Measurements from ENCODE around the gene FGF9.

The FGF9 gene

DNA sequence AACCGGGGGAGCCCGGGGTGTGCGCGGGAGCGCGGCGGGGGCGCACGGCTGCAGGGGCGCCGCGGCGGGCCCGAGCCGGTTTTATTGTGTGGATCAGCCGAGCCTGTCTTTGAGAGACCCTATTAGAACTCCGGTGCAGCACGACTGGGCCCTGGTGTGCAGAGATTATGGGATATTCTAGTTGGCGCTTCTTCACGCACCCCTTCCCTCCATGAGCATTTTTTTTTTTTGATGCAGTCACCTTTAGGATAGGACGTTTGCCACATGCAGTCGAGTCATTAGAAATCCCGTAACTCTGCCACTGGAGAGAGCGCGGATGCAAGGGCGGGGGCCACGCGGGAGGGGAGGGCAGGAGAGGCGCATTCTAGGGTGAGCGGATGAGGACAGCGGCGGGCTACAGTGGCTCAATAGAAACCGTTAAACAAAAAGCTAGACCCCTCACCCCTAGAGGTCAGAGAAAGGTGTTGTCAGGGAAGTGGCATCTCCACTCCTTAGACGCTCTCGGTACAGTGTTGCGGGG lies 3.7 kb downstream of the FGF9 start:
- DNase-seq (ENCODE audit: low read depth), result no peak

DNA sequence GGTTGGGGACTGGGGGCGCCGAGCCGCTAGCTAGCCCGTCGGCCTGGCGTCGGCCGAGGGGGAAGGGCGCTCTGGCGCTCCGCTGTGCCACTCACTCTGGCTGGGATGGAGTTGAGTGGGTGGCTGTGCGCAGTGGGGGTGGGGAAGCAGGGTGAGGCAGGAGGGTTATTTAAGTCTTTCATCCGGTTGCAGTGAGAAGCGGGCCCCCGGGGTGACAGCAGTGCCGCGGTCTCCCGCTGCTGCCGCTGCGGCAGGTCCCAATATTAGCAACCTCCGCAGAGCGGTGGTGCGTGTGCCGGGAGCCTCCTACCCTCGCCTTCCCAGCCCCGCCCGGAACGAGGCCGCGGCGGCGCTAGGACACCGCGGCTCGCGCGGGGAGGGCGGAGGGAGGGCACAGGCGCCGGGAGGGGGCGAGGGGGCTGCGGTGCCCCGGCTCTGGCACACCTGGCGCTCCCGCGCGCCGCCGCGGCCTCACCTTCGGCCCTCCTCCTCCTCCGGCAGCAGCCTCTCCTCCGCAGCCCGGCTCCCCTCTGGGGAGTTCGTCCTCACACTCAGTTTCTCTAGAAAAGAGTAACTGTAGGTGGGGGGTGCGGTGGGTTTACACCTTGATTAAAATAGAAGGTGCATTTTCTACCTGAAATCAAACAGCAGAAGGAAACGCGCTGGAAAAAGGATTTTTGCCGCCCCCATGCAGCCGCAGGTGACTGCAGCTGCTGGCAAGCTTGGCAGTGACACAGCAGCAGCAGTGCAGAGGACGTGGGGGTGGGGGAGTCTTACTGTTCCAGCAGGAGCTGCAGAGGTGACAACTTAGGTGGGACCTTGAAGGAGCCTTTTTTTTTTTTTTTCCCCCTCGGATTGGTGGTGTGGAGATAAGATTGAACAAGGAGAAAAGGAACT lies 4.5 kb downstream of the FGF9 start:
- no peak for DNase-seq (ENCODE audit: low read depth)

GRCh38 chr13:21676611-21677021 lies 5.7 kb downstream of the FGF9 start:
- no peak for DNase-seq (ENCODE audit: low read depth)

- DNase-seq (ENCODE audit: low read depth), result no peak
Observed at GRCh38 chr13:21677075-21677623, 6.3 kb downstream of the FGF9 start.

GRCh38 chr13:21683034-21683733 lies 12.3 kb downstream of the FGF9 start:
- DNase-seq (ENCODE audit: low read depth), result no peak

- DNase-seq (ENCODE audit: low read depth), result no peak
Observed at GRCh38 chr13:21684576-21684975, 13.7 kb downstream of the FGF9 start.

GRCh38 chr13:21685485-21686064 lies 14.7 kb downstream of the FGF9 start:
- DNase-seq (ENCODE audit: low read depth), result no peak

DNA sequence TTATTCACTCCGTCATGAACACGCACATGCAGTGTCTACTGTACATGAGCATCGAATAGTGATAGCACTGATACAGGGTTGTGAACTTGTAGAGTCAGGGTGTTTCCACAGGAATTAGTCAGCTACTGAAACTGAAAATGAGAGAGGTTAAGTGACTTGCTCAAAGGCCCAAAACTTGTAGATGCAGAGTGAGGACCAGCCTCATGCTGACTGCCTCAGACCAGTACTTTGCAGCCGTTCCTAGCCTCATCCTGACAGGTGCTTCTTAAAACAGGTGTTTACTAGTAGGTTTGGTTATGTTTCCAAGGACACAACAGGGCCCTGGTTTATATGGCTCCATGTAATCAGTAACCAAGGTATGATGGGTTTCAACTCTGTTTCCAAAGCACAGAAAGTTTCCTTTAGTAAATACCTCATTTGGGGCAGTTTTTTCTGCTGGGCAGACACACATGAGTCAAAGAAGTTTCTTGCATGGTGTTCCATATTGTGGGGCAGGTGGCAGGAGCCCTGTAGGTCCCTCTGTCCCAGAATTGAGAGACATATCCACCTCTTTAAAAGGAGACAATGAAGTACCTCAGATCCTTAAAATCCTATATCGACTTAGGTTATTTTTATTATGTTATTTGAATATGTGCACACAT lies 16.0 kb downstream of the FGF9 start:
- no peak for DNase-seq (ENCODE audit: low read depth)

- no peak for DNase-seq (ENCODE audit: low read depth)
Observed at GRCh38 chr13:21688056-21688455, 17.2 kb downstream of the FGF9 start.

- DNase-seq (ENCODE audit: low read depth), result no peak
Observed at GRCh38 chr13:21689097-21689496, 18.2 kb downstream of the FGF9 start.

DNA sequence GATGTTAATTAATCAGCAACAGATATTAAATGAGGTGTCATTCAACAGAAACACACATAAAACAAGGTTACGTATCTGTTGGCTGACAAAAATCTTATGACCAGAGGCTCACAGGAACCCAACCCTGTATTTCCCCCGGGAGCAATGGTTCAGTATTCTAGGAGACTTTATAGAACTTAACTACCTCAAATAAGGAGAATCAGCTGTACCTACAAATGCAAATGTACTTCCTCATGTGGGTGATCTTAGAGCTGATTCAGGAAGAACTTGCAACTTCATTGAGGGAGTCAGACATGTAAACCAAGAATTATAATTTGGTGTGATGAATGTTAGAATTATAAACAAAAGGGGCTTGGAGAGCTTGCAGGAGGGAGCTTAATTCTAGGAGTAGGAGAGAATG lies 20.1 kb downstream of the FGF9 start:
- no peak for DNase-seq (ENCODE audit: low read depth)

GRCh38 chr13:21691500-21691899 lies 20.6 kb downstream of the FGF9 start:
- no peak for DNase-seq (ENCODE audit: low read depth)

- DNase-seq (ENCODE audit: low read depth), result no peak
Observed at GRCh38 chr13:21691928-21692327, 21.1 kb downstream of the FGF9 start.

DNA sequence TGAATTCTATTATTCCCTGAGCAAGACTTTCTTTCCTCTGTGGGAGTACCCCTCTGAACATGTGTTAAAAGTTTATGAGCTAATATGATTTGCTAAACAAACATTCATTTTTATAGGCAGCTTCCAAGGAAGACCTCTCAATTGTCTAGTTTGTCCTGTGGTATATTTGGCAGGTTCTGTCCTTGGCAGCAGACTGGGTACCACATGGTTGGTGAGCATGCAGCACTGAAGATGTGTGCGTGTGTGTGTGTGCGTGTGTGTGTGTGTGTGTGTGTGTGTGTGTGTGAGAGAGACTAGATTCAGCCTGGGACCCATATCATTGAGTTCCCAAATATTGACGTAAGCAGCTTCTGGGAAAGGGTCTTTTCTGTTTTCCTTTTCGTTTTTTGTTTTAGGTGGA lies 24.0 kb downstream of the FGF9 start:
- DNase-seq (ENCODE audit: low read depth), result no peak

GRCh38 chr13:21695546-21695945 lies 24.7 kb downstream of the FGF9 start:
- no peak for DNase-seq (ENCODE audit: low read depth)

DNA sequence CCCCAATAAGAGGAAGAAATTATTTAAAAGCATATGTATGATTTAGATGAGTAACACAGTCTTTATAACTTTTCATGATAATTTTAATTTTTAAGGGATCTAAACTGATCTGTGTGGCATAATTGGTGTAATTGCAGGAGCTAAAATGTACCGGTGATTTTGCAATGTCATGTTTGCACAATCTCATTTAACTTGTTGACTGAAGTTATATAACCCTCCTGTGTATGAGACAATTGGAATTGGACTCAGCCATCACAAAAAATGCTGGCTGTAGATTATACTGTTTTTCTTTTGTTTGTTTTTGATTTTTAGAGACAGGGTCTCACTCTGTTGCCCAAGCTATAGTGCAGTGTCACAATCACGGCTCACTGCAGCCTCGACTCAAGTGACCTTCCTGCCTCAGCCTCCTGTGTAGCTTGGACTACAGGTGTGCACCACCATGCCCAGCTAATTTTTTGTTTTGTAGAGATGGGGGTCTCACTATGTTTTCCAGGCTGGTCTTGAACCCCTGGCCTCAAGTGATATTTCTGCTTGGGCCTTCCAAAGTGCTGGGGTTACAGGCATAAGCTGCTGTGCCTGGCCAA lies 26.1 kb downstream of the FGF9 start:
- DNase-seq (ENCODE audit: low read depth), result no peak

GRCh38 chr13:21698817-21699679 lies 28.2 kb downstream of the FGF9 start:
- no peak for DNase-seq (ENCODE audit: low read depth)

DNA sequence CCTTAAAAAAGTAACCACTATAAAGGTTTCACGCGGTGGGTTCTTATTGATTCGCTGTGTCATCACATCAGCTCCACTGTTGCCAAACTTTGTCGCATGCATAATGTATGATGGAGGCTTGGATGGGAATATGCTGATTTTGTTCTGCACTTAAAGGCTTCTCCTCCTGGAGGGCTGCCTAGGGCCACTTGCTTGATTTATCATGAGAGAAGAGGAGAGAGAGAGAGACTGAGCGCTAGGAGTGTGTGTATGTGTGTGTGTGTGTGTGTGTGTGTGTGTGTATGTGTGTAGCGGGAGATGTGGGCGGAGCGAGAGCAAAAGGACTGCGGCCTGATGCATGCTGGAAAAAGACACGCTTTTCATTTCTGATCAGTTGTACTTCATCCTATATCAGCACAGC lies 30.6 kb downstream of the FGF9 start:
- DNase-seq (ENCODE audit: low read depth), result no peak

GRCh38 chr13:21703846-21704245 lies 33.0 kb downstream of the FGF9 start:
- no peak for DNase-seq (ENCODE audit: low read depth)

GRCh38 chr13:21707586-21707985 lies 36.7 kb downstream of the FGF9 start:
- DNase-seq (ENCODE audit: low read depth), result no peak

GRCh38 chr13:21709697-21710096 lies 38.8 kb downstream of the FGF9 start:
- no peak for DNase-seq (ENCODE audit: low read depth)

Measured in stimulated activated CD8-positive, alpha-beta memory T cell treated with anti-CD3 and anti-CD28 coated beads, Interleukin-4, amount 100 ng/mL, for 24 hours (primary cell).